ENCODE data around the gene RFPL1. TPM values are rescaled to one million over a fixed set of nuclear protein-coding genes. Genes with fewer than 3 reads are reported as not detected.

RFPL1 gene
- total RNA-seq, 6 experiments from 2014 or later = not detected

GRCh38 chr22:29447906-29448305, 9.5 kb downstream of the RFPL1 start:
- Mint-ChIP-seq H3K9me3 (no peaks in the 10 kb centered on the region), H3K4me3 (no peak overlapping the region), H3K27ac (no peak overlapping the region), H3K4me1 (ENCODE audit: low read depth) (peaks cover 7% of the 10 kb centered on the region; the same call in 1 of the 2 replicates), H3K27me3 (ENCODE audit: insufficient read depth) (peaks cover 34% of the 10 kb centered on the region), H3K36me3 (ENCODE audit: low read depth) (no peaks in the 10 kb centered on the region)
- no peak for TF ChIP-seq CTCF (IDR thresholded peaks at IDR 0.05)
- no peak for DNase-seq

GRCh38 chr22:29449296-29449875, 11.0 kb downstream of the RFPL1 start:
- H3K27me3 Mint-ChIP-seq (ENCODE audit: insufficient read depth) = peaks cover 31% of the 10 kb centered on the region
- TF ChIP-seq CTCF (IDR thresholded peaks at IDR 0.05) = no peak
- no peak for DNase-seq
- no peaks in the 10 kb centered on the region for H3K4me1 Mint-ChIP-seq (ENCODE audit: low read depth)
- no peak overlapping the region for H3K27ac Mint-ChIP-seq
- H3K4me3 Mint-ChIP-seq = no peak overlapping the region
- H3K36me3 Mint-ChIP-seq (ENCODE audit: low read depth) = no peaks in the 10 kb centered on the region
- H3K9me3 Mint-ChIP-seq = no peaks in the 10 kb centered on the region

- Mint-ChIP-seq H3K9me3 (no peaks in the 10 kb centered on the region), H3K27me3 (ENCODE audit: insufficient read depth) (peaks cover 31% of the 10 kb centered on the region), H3K4me3 (no peak overlapping the region), H3K36me3 (ENCODE audit: low read depth) (no peaks in the 10 kb centered on the region), H3K4me1 (ENCODE audit: low read depth) (no peaks in the 10 kb centered on the region), H3K27ac (no peak overlapping the region)
- no peak for DNase-seq
- no peak for TF ChIP-seq CTCF (IDR thresholded peaks at IDR 0.05)
Observed at GRCh38 chr22:29450222-29450621, 11.8 kb downstream of the RFPL1 start.

- no peak overlapping the region for H3K4me3 Mint-ChIP-seq
- no peaks in the 10 kb centered on the region for H3K4me1 Mint-ChIP-seq (ENCODE audit: low read depth)
- no peaks in the 10 kb centered on the region for H3K36me3 Mint-ChIP-seq (ENCODE audit: low read depth)
- no peak overlapping the region for H3K27ac Mint-ChIP-seq
- H3K9me3 Mint-ChIP-seq = no peaks in the 10 kb centered on the region
- no peak for TF ChIP-seq CTCF (IDR thresholded peaks at IDR 0.05)
- no peak for DNase-seq
- H3K27me3 Mint-ChIP-seq (ENCODE audit: insufficient read depth) = peaks cover 25% of the 10 kb centered on the region
Observed at GRCh38 chr22:29451863-29452262, 13.5 kb downstream of the RFPL1 start.

GRCh38 chr22:29454276-29454675, 15.9 kb downstream of the RFPL1 start:
- Mint-ChIP-seq H3K27me3 (ENCODE audit: insufficient read depth) (peaks cover 19% of the 10 kb centered on the region), H3K4me3 (no peak overlapping the region), H3K36me3 (ENCODE audit: low read depth) (no peaks in the 10 kb centered on the region), H3K9me3 (no peaks in the 10 kb centered on the region), H3K27ac (no peak overlapping the region), H3K4me1 (ENCODE audit: low read depth) (no peaks in the 10 kb centered on the region)
- TF ChIP-seq CTCF (IDR thresholded peaks at IDR 0.05) = no peak
- no peak for DNase-seq
